Neural cell (in vitro differentiated cells): ENCODE data around the gene CST9.

ENCODE experiments used
- CTCF ChIP-seq: fragments of 450-650 bp; IDR thresholded peaks from 2 replicates; pipeline ENCODE4 v1.5.1; 2014; ENCODE audit warnings: antibody characterized with exemption, mild to moderate bottlenecking, moderate library complexity; ENCODE audit not compliant: poor library complexity, severe bottlenecking
- EP300 ChIP-seq: fragments of 450-650 bp; conservative IDR thresholded peaks from 2 replicates; pipeline ENCODE4 v1.6.1; 2014; ENCODE audit warnings: antibody characterized with exemption, mild to moderate bottlenecking, moderate library complexity; ENCODE audit not compliant: poor library complexity, severe bottlenecking
- EZH2 ChIP-seq: fragments of 200-600, 300-800 bp; shearing (Covaris generic), sonication (generic); IDR thresholded peaks from 2 replicates; pipeline ENCODE4 v1.6.1; 2014; ENCODE audit warnings: antibody characterized with exemption, low read length, borderline replicate concordance, mild to moderate bottlenecking; ENCODE audit not compliant: insufficient read depth, poor library complexity, severe bottlenecking
- MXI1 ChIP-seq: fragments of 450-650 bp; conservative IDR thresholded peaks from 2 replicates; pipeline ENCODE4 v1.6.1; 2014; ENCODE audit warnings: antibody characterized with exemption, mild to moderate bottlenecking; ENCODE audit not compliant: poor library complexity, severe bottlenecking
- POLR2AphosphoS5 ChIP-seq: IDR thresholded peaks from 2 replicates; pipeline ENCODE4 v1.6.1; 2012
- RAD21 ChIP-seq: fragments of 450-650 bp; conservative IDR thresholded peaks from 2 replicates; pipeline ENCODE4 v1.6.1; 2014; ENCODE audit warnings: antibody characterized with exemption, mild to moderate bottlenecking, moderate library complexity
- SMC3 ChIP-seq: fragments of 450-650 bp; conservative IDR thresholded peaks from 2 replicates; pipeline ENCODE4 v1.6.1; 2014; ENCODE audit warnings: antibody characterized with exemption, mild to moderate bottlenecking, moderate library complexity; ENCODE audit not compliant: poor library complexity
- TAF1 ChIP-seq: IDR thresholded peaks from 2 replicates; pipeline ENCODE4 v1.6.1; 2012; ENCODE audit warnings: low read depth

GRCh38 chr20:23603321-23603720 lies 2.4 kb downstream of the CST9 start:
- TF ChIP-seq EZH2 (no peak), CTCF (no peak), SMC3 (no peak), POLR2AphosphoS5 (no peak), EP300 (no peak), MXI1 (no peak), RAD21 (no peak), TAF1 (no peak)
